K562 (cell line): ENCODE measurements around the gene GTF2H4. TPM values are rescaled to one million over a fixed set of nuclear protein-coding genes. Genes with fewer than 3 reads are reported as not detected.

Experiments used
- ATAC-seq: fragments of 200-7000 bp; cut with Tn5 transposase; 3 replicates; pipeline ENCODE4 v1.9.1; 2020; ENCODE audit warnings: moderate library complexity
- BruUV-seq: library from RNA; stranded (reverse); fragments of 400-500 nt; replicated peaks from 2 replicates; lab custom pipeline; 2021; lab: Mats Ljungman, UMichigan
- CTCF ChIA-PET: fragments of 300-600 bp; formaldehyde crosslinking; extraction: SDS; loops from one replicate; lab custom pipeline; 2021; ENCODE audit warnings: low intra/inter-chr PET ratio; lab: Yijun Ruan, JAX
- POLR2A ChIA-PET: fragments of 300-600, 350-650 bp; sonication (Branson Sonifier 250); formaldehyde crosslinking; extraction: SDS; loops from one replicate; lab custom pipeline; 2021; ENCODE audit warnings: antibody characterized with exemption, inconsistent platforms; lab: Yijun Ruan, JAX
- DNase-seq, 4 experiments: peaks; one replicate each; pipeline versions ENCODE4 v3.0.0 to v3.0.0-alpha.2; 2011 to 2018; ENCODE audit warnings: low spot score in 3 of 4, mixed read lengths in 3 of 4; ENCODE audit errors: extremely low read depth in 1 of 4
- FAIRE-seq: peaks from 2 replicates; lab custom pipeline; 2011; peaks lifted over from hg19 to GRCh38; lab: Jason Lieb, UNC
- H2AFZ ChIP-seq: 2 replicates; pipeline ENCODE4 v1.6.0; 2011; ENCODE audit warnings: low read depth, low read length, control low read depth, inconsistent platforms
- H3K27ac ChIP-seq: fragments of 200-600 bp; 3 replicates; pipeline ENCODE4 v1.8.0; 2011; ENCODE audit warnings: low read depth, mild to moderate bottlenecking, control low read depth, inconsistent platforms, low read length, moderate library complexity, mixed read lengths; ENCODE audit errors: extremely low read depth
- H3K27me3 ChIP-seq, 2 experiments: fragments of 300-600 bp in 1 of 2; 2 replicates in 1 of 2; 3 replicates in 1 of 2; pipeline versions ENCODE4 v1.6.0 to v1.8.0; 2011; ENCODE audit warnings: inconsistent platforms in 2 of 2, low read length in 2 of 2, mild to moderate bottlenecking in 1 of 2, mixed read lengths in 1 of 2, moderate library complexity in 1 of 2; ENCODE audit not compliant: control insufficient read depth in 2 of 2, insufficient read depth in 2 of 2
- H3K36me3 ChIP-seq: fragments of 300-600 bp; 3 replicates; pipeline ENCODE4 v1.8.0; 2011; ENCODE audit warnings: mild to moderate bottlenecking, low read length, inconsistent platforms; ENCODE audit not compliant: control insufficient read depth, insufficient read depth
- H3K4me1 ChIP-seq, 2 experiments: fragments of 200-600 bp in 1 of 2; replicated peaks in 1 of 2; 2 replicates in 1 of 2; 3 replicates in 1 of 2; pipeline versions ENCODE4 v1.5.1 to v1.8.0; 2011; ENCODE audit warnings: inconsistent platforms in 2 of 2, low read length in 2 of 2, mild to moderate bottlenecking in 1 of 2, mixed read lengths in 1 of 2, moderate library complexity in 1 of 2; ENCODE audit not compliant: control insufficient read depth in 2 of 2, insufficient read depth in 2 of 2
- H3K4me2 ChIP-seq: 2 replicates; pipeline ENCODE4 v1.6.1; 2011; ENCODE audit warnings: low read length, control low read depth, inconsistent platforms, mixed read lengths; ENCODE audit not compliant: insufficient read depth
- H3K4me3 ChIP-seq: fragments of 200-600 bp; sonication (generic), shearing (Covaris generic); 2 replicates; pipeline ENCODE4 v1.5.1; 2016; ENCODE audit warnings: control low read depth, inconsistent platforms
- H3K79me2 ChIP-seq: fragments of 200-600 bp; 3 replicates; pipeline ENCODE4 v1.8.0; 2011; ENCODE audit warnings: low read length, inconsistent platforms; ENCODE audit not compliant: control insufficient read depth, insufficient read depth
- H3K9ac ChIP-seq, 2 experiments: 2 replicates each; pipeline versions ENCODE4 v1.6.0 to v1.6.1; 2011; ENCODE audit warnings: low read depth in 2 of 2, low read length in 2 of 2, control low read depth in 1 of 2, inconsistent platforms in 1 of 2, mild to moderate bottlenecking in 1 of 2, mixed read lengths in 1 of 2; ENCODE audit not compliant: insufficient read depth in 1 of 2
- H3K9me1 ChIP-seq: one replicate; pipeline ENCODE4 v1.6.0; 2011; ENCODE audit warnings: inconsistent platforms, mild to moderate bottlenecking, low read length, moderate library complexity; ENCODE audit not compliant: control insufficient read depth, insufficient read depth
- H3K9me3 ChIP-seq: replicated peaks from 2 replicates; pipeline ENCODE4 v1.5.1; 2011; ENCODE audit warnings: low read depth, low read length, inconsistent platforms; ENCODE audit not compliant: control insufficient read depth, insufficient read depth
- H4K20me1 ChIP-seq: replicated peaks from 2 replicates; pipeline ENCODE4 v1.6.1; 2011; ENCODE audit warnings: low read length, inconsistent platforms, mixed read lengths; ENCODE audit not compliant: control insufficient read depth, insufficient read depth
- BRD9 ChIP-seq: fragments of 450-650 bp; IDR thresholded peaks from 2 replicates; pipeline ENCODE4 v1.6.1; 2018; ENCODE audit warnings: low read depth; ENCODE audit not compliant: partially characterized antibody
- KDM4B ChIP-seq, 2 experiments: fragments of 450-650 bp in 1 of 2; sonication (generic) in 1 of 2; IDR thresholded peaks; 2 replicates each; pipeline ENCODE4 v1.6.1; 2016 to 2017; ENCODE audit warnings: borderline replicate concordance in 2 of 2, antibody characterized with exemption in 1 of 2, low read depth in 1 of 2, mild to moderate bottlenecking in 1 of 2
- MED1 ChIP-seq: sonication (generic); formaldehyde crosslinking; IDR thresholded peaks from 2 replicates; pipeline ENCODE4 v1.8.1; 2023; ENCODE audit warnings: missing genetic modification reagents, borderline replicate concordance
- ZNF121 ChIP-seq: sonication (generic); formaldehyde crosslinking; conservative IDR thresholded peaks from 2 replicates; pipeline ENCODE4 v1.8.0; 2022; ENCODE audit warnings: missing genetic modification reagents
- WGBS: fragments of 100-300 bp; shearing (Covaris generic); methylation state at CpG from one replicate; pipeline ENCODE4 v1.1.6; 2016; ENCODE audit warnings: low coverage, mixed read lengths; ENCODE audit not compliant: insufficient coverage; ENCODE audit errors: missing lambda C conversion rate; 5-methylcytosine and 5-hydroxymethylcytosine counted together
- in situ Hi-C: fragments of 300-500 bp; cut with MboI; formaldehyde crosslinking; loops from 4 replicates; pipeline ENCODE4 v1.15.0; 2018; ENCODE audit warnings: inconsistent platforms, mixed read lengths
- intact Hi-C: fragments of 100-400 bp; cut with micrococcal nuclease; formaldehyde crosslinking; loops from 2 replicates; pipeline ENCODE4 v1.14.2; 2022
- polyA plus RNA-seq, 8 experiments: library from polyadenylated mRNA; depleted of rRNA in 4 of 8; stranded (reverse) in 5 of 8; unstranded in 3 of 8; fragments of >200 nt; fragmentation: Nextera tagmentation in 2 of 8; fragmentation: Illumina TruSeq in 1 of 8; extraction: Ambion mirVana in 2 of 8; extraction: Trizol in 1 of 8; gene quantifications; 2 replicates each; pipeline versions ENCODE4 v1.2.1 to v1.2.3, GENCODE V29; 2011 to 2014; ENCODE audit warnings: inconsistent platforms in 1 of 8, missing spikeins in 1 of 8
- total RNA-seq, 7 experiments: library from RNA; depleted of rRNA in 6 of 7; stranded (reverse); fragments of >200 nt in 6 of 7; fragmentation: Illumina TruSeq in 2 of 7; extraction: Trizol in 2 of 7; gene quantifications; 2 replicates each; pipeline versions ENCODE4 v1.2.1 to v1.2.3, GENCODE V29; 2011 to 2021; ENCODE audit warnings: low replicate concordance in 1 of 7

Gene GTF2H4
- total and polyA plus RNA-seq, 9 of the 15 experiments (the other 6 are each of a cell fraction or from before 2014, with no cell fraction given), result 3.6 to 86.1 (median 39.6) TPM

DNA sequence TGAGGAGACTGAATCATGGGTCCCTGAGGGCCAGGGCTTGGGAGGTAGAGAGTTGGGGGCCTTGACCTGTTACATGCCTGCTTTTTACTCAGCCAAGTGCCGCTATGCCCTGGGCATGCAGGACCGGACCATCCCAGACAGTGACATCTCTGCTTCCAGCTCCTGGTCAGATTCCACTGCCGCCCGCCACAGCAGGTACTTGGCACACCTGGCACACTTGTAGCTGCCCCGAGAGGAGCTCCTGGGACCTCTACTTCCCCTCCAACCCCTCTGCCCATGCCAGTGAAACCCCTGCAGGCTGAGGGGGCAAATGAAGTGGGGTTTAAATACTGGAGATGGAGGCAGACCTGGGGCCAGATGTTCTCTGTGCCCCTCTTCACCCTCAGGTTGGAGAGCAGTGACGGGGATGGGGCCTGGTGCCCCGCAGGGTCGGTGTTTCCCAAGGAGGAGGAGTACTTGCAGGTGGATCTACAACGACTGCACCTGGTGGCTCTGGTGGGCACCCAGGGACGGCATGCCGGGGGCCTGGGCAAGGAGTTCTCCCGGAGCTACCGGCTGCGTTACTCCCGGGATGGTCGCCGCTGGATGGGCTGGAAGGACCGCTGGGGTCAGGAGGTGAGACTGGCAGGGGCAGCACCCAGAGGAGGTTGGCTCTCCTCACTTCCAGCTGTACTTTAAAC is 19.1 kb upstream of the GTF2H4 start:
- Histone ChIP-seq H3K4me2 (no peak overlapping the region), H3K4me1 (peaks cover 27 to 48% of the 10 kb centered on the region in 2 experiments), H3K27me3 (no peaks in the 10 kb centered on the region), H3K36me3 (peaks cover 48% of the 10 kb centered on the region), H3K9ac (peak overlapping the region in 1 of 2 experiments; percentile 66; a peak in 2 of 4 replicates), H3K9me3 (no peaks in the 10 kb centered on the region), H3K9me1 (peaks cover 3% of the 10 kb centered on the region), H3K79me2 (peaks cover 43% of the 10 kb centered on the region), H4K20me1 (peaks cover 9% of the 10 kb centered on the region; the same call in 1 of the 2 replicates), H3K4me3 (no peak overlapping the region), H2AFZ (no peak overlapping the region), H3K27ac (no peak overlapping the region)
- WGBS, result 91% methylated on average over 17 of the region's 18 CpGs
- ChIA-PET CTCF (no interaction called here), POLR2A (interaction anchor here (0.5 to 1.1 kb wide), 7 partner anchors 9 to 274 kb away, joined by 3 to 5 read pairs (median 3); no protein-coding TSS in a partner anchor)
- ATAC-seq (no peak), DNase-seq (no peak), FAIRE-seq (no peak)
- no TSS peak for BruUV-seq
- in situ Hi-C loops, result no loop called here
- TF ChIP-seq MED1 (CRISPR knock-in tag), result peak; percentile 34; the same call in 1 of the 2 replicates
- TF ChIP-seq KDM4B (IDR thresholded peaks at IDR 0.05; ENCODE audit: borderline replicate concordance in 2 of 2, low read depth in 1 of 2), result no peak
- intact Hi-C loops, result no loop called here

DNA sequence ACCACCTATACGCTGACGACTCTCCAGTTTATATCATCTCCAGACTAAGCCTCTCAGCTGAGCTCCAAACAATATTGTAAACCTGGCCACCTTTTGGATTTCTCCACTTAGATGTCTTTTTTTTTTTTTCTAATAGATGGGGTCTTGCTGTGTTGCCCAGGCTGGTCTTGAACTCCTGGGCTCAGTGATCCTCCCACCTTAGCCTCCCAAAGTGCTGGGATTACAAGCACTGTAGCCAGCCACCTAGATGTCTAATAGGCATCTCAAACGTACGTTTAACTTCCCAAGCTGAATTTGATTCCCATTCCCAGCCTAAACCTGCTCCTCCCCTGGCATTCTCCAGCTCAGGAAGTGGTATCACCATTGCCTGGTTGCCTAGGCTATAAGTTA is 18.5 kb upstream of the GTF2H4 start:
- H3K79me2 ChIP-seq, result peaks cover 43% of the 10 kb centered on the region
- CTCF ChIA-PET, result no interaction called here
- no TSS peak for BruUV-seq

More for the DNA sequence above, 18.5 kb upstream of the GTF2H4 start:
- ATAC-seq (no peak), FAIRE-seq (no peak), DNase-seq (no peak)
- Histone ChIP-seq H4K20me1 (peaks cover 9% of the 10 kb centered on the region; the same call in 1 of the 2 replicates), H3K9me3 (no peaks in the 10 kb centered on the region), H3K27ac (no peak overlapping the region), H3K9ac (no peak overlapping the region), H3K36me3 (peaks cover 54% of the 10 kb centered on the region), H2AFZ (no peak overlapping the region), H3K27me3 (no peaks in the 10 kb centered on the region), H3K9me1 (peaks cover 3% of the 10 kb centered on the region), H3K4me2 (no peak overlapping the region), H3K4me1 (peaks cover 27 to 43% of the 10 kb centered on the region in 2 experiments), H3K4me3 (no peak overlapping the region)
- POLR2A ChIA-PET, result interaction anchor here (0.9 to 1.7 kb wide), 6 partner anchors 8 to 18 kb away, joined by 3 to 5 read pairs (median 4); partner anchors contain the start of gene GTF2H4
- in situ Hi-C loops, result no loop called here
- intact Hi-C loops, result no loop called here
- TF ChIP-seq ZNF121 (peak; percentile 63), BRD9 (no peak)
- 81% methylated on average over 4 of the region's 4 CpGs for WGBS
